H1 (cell line): ENCODE results near the gene CAPN7. TPM values are rescaled to one million over a fixed set of nuclear protein-coding genes. Genes with fewer than 3 reads are reported as not detected.

ENCODE experiments used
- CTCF ChIP-seq, 3 experiments: IDR thresholded peaks; 1 replicate in 2 of 3; 2 replicates in 1 of 3; pipeline versions ENCODE4 v1.5.1 to v1.6.1; 2011; ENCODE audit warnings: low read length in 3 of 3, mild to moderate bottlenecking in 3 of 3, inconsistent platforms in 2 of 3, low read depth in 1 of 3, moderate library complexity in 1 of 3; ENCODE audit not compliant: insufficient read depth in 1 of 3; ENCODE audit errors: control extremely low read depth in 1 of 3
- EP300 ChIP-seq, 2 experiments: IDR thresholded peaks; 1 replicate in 1 of 2; 2 replicates in 1 of 2; pipeline ENCODE4 v1.6.1; 2011 to 2012; ENCODE audit warnings: low read depth in 2 of 2, low read length in 2 of 2, mild to moderate bottlenecking in 2 of 2, borderline replicate concordance in 1 of 2, inconsistent platforms in 1 of 2, moderate library complexity in 1 of 2
- HDAC6 ChIP-seq: IDR thresholded peaks from one replicate; pipeline ENCODE4 v1.7.1; 2012; ENCODE audit warnings: low read depth, mild to moderate bottlenecking, inconsistent platforms, low read length, moderate library complexity
- PHF8 ChIP-seq: fragments of 200-600 bp; sonication (generic); conservative IDR thresholded peaks from 2 replicates; pipeline ENCODE4 v1.7.1; 2012; ENCODE audit warnings: low read depth, mild to moderate bottlenecking, inconsistent platforms, low read length, moderate library complexity
- polyA plus RNA-seq, 7 experiments: library from polyadenylated mRNA; depleted of rRNA in 3 of 7; stranded (reverse) in 5 of 7; unstranded in 2 of 7; fragments of >200 nt in 5 of 7; fragments of 200-250 nt in 2 of 7; gene quantifications; 1 replicate in 5 of 7; 2 replicates in 1 of 7; 4 replicates in 1 of 7; pipeline versions ENCODE4 v1.2.1 to v1.2.3, GENCODE V29; 2011 to 2013; ENCODE audit warnings: missing spikeins in 2 of 7, mixed read lengths in 2 of 7
- total RNA-seq: library from RNA; stranded (reverse); fragmentation: NEBNext Ultra II Directional; extraction: Animal tissue kit (Norgen Biotek cat#: 25700); gene quantifications from 2 replicates; pipeline ENCODE4 v1.2.1, GENCODE V29; 2021

The CAPN7 gene
- total and polyA plus RNA-seq, 2 of the 8 experiments (the other 6 are each of a cell fraction or from before 2014, with no cell fraction given) = 5.3 to 13.2 TPM

GRCh38 chr3:15159501-15160136, 46.4 kb upstream of the CAPN7 start (continued):
- TF ChIP-seq CTCF (IDR thresholded peaks at IDR 0.05; ENCODE audit: control extremely low read depth in 1 of 3, insufficient read depth in 1 of 3, low read depth in 1 of 3, low read length in 3 of 3) = no peak
- no peak for TF ChIP-seq HDAC6
- TF ChIP-seq PHF8 = no peak
- no peak for TF ChIP-seq EP300 (IDR thresholded peaks at IDR 0.05; ENCODE audit: borderline replicate concordance in 1 of 2, low read depth in 2 of 2, low read length in 2 of 2)
